DND-41 (cell line): ENCODE results near the gene AACS.

Experiments
- CTCF ChIP-seq: IDR thresholded peaks from 2 replicates; pipeline ENCODE4 v1.5.1; 2012; ENCODE audit warnings: borderline replicate concordance, low read length, moderate library complexity, mild to moderate bottlenecking; ENCODE audit not compliant: poor library complexity, severe bottlenecking; ENCODE audit errors: extremely low read depth
- EZH2 ChIP-seq: IDR thresholded peaks from 3 replicates; pipeline ENCODE4 v1.6.1; 2012; ENCODE audit warnings: borderline replicate concordance, low read depth, mild to moderate bottlenecking, moderate library complexity, low read length, inconsistent platforms; ENCODE audit not compliant: severe bottlenecking

- TF ChIP-seq CTCF = no peak
- TF ChIP-seq EZH2 = no peak
Observed at GRCh38 chr12:125104982-125105381, 39.7 kb downstream of the AACS start.
